HG03108 (cell line): Measurements from ENCODE around the gene MSI2.

Experiments used
- ATAC-seq: cut with Tn5 transposase; IDR thresholded peaks from one replicate; pipeline ENCODE4 v1.9.1; 2021; ENCODE audit warnings: moderate library complexity; ENCODE audit not compliant: unreplicated experiment

The MSI2 gene

DNA sequence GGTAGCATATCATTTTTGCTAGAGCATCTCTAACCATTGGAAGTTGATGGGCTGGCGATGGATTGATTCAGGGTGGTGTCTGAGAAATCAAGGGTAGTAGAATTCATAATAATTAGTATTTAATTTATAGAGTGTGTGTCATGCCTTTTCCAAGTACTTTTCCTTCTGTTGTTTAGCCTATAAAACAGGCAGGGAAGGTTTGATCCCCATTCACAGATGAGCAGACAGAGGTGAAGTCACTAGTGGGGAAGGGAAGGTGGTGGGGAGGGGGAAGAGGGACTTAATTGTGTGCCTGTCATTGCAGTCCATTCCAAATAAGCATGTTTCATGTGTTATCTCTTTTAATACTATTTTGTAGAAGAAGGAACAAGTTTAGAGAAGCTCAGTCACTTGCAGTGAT, 131.3 kb downstream of the MSI2 start:
- no peak for ATAC-seq

DNA sequence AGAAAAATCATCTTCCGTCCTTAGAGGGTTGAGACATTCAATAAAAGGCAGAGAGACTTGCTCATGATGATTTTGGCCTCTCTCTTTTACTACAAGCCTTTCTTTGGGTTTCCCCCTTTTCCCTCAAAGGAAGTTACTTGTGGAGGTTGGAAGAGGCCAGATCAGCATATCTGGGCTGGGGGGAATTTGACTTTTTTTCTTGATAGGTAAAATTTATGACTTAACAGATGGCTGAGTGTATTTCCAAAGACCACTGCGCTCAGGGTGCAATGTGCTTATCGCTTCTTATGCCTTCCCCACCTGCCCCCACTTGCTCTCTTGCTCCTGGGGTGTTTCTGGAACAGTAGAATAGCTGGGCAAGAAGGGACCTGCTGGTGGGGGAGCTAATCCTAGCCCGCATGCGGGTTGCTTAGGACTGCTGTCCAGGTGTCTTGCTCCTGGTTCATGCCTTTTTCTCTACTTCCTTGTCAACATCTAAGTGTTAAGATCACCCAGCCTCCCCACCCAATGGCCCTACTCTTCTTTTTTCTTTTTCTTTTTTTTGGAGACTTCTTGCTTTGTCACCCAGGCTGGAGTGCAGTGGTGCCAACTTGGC, 131.9 kb downstream of the MSI2 start:
- no peak for ATAC-seq

DNA sequence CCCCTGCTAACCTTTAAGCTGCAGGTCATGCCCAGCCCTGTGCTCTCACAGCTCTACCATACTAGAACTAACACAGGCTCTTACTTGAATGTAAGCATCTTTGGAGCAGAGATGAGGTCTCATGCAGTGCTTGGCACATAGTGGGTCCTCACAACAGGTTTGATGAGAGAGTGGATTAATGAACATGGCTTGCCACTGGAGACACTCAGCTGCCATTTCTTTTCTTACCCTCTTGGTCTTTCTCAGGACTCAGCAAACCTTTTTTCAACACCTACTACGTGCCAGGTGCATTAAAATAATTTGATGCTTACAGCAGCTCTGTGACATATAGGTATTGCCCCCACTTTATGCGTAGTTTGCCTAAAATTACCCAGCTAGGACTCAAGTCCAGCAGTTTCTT, 133.2 kb downstream of the MSI2 start:
- no peak for ATAC-seq

DNA sequence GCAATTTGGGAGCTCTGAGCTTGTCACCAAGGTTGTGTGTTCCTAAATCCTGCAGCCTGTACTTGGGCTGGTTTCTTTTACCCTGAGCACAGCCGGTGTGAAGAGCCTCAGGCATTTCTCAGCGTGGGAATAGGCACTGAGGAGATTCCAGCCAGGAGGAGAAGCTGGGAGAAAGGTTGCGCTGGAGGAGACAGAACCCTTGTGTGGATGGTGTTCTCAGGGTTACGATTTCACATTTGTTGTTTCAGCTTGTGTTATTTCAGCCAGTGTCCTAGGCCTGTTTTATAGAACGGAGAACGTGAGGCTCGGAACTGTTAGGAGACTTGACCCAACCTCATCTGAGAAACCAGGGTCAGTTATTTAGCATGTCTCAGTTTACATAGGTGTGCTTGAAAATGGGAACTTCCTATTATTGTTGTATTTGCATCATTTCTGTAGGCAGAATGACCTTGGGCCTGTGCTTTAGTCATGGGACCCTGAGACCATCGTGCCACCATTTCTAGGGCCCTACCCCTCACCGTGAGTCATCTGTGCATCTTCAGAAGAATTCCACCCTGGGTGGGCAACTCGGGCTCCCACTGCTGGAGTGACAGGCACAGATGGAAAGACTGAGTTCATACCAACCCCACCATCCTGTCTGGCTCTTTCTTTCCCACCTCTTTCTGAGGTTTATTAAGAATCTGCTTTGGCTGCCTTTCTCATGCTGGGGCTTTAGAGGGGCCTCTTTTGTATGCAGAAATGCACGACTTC, 134.9 kb downstream of the MSI2 start:
- ATAC-seq: no peak

DNA sequence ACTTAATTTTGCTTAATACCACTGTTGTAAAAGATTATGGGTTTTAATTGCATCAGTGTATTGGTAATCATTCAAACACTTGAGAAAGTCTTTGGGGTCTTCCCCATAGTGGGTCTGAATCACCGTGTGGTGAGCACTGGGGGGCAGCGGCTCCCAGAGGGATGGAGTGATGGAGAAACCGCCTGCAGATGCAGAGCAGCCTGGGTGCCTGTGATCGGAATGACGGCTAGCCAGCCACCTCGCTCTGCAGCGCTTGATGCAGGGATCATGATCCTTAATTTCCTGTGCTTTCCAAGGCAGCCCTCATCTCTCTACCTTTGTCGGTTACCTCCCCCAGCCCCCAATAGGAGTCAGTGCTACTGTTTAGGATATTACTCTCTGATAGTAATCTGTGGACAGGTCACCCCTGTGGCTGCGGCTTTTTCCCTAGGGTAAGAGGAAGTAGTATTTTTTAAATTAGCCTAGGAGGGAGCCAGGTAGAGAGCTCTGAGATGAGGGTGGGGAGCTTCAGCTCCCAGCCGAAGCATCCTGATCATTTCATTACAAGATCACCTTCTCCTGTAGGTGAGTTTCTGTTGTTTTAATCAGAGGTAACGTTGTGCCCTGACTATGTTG, 135.6 kb downstream of the MSI2 start:
- ATAC-seq: no peak

DNA sequence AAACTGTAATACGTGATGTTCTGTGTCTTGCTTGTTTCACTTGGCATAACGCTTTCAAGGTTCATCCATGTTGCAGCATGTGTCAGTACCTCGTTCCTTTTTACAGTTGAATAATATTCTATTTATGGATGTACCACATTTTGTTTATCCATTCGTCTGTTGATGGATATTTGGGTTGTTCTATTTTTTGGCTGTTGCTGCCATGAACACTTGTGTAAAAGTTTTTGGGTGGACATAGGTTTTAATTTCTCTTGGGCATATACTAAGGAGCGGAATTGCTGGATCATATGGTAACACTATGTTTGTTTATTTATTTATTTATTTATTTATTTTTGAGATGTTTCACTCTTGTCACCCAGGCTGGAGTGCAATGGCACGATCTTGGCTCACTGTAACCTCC, 137.0 kb downstream of the MSI2 start:
- no peak for ATAC-seq

DNA sequence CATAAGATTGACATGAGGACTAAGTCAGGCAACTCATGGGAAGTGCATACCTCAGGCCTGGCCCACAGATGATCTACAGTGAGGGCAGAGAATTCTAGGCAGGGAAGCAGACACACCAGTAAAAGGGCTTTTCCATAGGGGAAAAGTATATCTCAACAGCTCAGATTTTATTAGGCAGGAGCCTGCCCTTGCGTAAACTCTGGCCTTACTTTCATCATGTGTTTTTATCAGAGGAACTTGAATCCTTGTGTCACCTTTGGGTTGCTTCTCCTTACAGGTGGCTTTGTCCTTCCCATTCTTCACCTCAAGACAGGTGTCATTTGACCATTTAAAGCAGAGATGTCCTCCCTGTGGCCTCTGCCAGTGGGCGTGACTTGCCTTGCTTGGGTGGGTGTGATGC, 138.1 kb downstream of the MSI2 start:
- ATAC-seq: no peak

DNA sequence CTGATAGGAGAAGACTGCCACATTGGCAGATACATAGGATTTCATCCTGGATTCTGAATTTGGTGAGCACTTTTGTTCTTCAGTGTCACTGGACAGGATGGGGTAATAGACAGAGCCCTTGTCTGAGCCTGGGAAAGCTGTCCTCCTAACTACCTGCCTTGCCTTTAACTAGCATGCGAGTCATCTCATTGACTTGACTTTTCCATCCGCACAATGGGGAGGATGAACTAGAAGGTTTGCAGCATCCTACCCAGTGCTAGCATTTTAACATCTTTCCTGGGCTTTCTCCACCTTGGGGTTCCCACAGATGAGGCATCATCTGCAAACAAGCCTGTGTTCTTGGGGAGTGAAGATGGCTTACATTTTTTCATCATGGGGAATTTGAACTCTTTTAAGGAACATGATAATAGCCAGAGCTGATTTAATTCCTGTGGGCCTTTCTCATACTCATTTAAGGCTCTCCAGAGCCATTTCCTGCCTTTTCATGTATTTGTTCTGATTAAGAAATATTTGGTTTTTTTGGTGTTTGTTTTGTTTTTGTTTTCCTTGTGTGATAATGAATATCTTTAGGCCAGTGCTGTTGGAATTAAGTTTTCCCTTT, 139.5 kb downstream of the MSI2 start:
- ATAC-seq: no peak

DNA sequence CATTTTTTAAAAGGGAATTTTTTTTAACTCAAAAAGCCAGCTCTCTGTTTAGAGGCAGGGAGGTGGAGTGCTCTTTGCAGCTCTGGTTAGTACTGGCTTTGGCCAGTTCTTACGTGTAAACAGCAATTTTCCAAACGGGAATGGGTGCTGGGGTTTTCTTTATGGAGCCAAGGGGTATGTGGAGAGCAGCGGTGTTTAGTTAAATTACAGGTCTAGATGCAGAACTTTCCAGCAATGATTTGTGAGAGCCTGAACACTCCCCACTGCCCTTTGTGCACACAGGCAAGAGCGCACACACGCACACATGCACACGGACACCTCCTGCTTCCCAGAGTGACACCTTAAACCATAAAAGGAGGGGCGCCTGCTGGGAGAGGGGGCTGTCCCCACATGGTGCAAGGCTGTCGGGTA, 140.2 kb downstream of the MSI2 start:
- ATAC-seq: no peak

DNA sequence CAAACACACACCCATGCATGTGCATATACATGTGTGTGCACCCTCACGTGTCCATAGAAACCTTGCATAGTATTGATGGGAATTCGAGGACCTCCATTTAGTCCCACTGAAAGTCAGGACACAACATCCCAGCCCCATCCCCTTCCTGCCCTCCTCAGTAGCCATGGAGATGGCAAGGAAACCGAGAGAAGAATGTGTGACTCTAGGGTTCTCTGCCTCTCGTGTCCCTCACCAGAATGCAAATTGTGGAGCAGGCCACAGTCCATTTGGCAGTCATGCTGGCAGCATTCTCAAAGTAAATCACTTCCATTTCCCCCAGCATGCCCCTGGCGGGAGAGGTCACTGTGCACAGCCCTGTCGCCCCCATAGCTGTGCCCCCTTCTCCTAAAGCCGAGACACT, 141.1 kb downstream of the MSI2 start:
- ATAC-seq: no peak

DNA sequence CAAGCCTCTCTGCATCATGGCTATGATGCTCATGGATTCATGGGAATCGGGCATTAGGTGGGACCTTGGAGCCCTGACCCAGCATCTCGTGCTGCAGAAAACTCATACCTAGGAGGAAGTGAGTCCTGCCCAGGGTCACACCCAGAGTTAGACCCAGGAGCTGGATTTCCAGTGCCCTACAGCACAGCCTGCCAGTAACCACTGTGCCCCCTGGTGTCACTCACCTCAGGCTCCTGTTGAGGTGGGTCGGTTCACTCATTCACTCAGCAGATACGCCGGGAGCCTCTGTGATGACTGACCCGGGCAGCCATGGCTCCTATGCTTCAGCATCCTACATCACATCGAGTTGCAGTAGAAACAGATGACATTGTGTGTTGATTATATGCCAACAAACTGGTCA, 143.4 kb downstream of the MSI2 start:
- ATAC-seq: no peak

DNA sequence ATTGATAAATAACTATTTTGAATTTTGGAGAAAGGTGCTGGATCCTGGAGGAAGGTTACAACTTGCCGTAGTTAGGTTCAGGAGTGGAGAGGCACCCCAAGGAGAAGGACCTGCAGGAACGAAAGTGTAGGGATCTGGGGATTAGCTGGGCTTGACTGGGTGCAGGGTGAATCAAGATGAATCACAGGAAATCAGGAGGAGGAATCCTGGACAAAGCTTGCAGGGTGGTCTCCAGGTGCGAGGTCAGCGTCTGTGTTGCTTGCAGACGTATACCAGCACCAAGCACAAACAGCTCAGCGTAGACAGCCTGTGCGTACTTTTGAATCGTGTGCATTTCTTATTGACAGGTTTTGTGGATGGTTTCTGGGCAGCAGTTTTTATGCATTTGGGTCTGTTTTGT, 144.3 kb downstream of the MSI2 start:
- no peak for ATAC-seq

DNA sequence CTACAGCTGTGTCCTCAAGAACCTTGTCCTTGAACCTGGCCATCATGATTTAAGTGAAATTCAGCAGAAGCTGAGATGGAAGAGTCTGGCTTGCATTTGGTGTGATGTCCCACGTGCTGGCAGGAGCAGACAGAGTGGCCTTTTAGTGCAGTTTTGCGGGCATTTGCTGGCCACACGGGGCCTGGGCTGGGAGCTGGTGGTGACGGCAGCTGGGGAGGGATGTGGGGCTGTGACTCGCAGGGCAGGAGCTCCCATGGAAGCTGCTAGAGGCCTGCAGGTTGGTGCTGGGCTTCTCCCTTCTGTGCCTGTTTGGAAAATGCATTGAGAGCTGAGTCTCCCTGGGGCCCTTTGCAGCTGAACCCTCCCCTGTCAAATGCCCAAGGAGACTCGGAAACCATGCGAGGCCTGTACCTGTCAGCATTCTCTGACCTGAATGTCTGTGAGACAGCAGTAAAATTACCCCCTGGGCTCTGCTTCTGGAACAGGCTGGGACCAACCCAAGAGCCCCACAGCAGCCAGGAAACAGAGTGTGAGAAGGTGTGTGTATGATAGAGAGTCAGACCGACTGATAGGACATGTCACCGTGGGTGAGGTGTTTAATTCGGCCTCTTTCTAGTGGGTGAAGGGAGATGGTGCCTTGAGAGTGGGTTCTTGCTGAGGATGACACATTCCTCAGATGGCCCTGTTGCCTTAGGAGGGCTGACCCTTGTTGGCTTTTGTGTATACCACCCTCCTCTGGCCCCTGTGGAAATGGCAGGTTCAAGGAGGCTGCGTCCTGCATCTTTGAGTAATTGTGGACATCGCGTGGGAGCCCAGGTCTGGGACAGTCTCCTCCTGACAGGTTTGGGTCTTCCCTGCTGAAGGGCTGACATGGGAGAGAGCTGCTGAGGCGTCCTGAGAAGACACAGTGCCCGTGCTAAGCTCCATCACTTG, 145.5 kb downstream of the MSI2 start:
- no peak for ATAC-seq

DNA sequence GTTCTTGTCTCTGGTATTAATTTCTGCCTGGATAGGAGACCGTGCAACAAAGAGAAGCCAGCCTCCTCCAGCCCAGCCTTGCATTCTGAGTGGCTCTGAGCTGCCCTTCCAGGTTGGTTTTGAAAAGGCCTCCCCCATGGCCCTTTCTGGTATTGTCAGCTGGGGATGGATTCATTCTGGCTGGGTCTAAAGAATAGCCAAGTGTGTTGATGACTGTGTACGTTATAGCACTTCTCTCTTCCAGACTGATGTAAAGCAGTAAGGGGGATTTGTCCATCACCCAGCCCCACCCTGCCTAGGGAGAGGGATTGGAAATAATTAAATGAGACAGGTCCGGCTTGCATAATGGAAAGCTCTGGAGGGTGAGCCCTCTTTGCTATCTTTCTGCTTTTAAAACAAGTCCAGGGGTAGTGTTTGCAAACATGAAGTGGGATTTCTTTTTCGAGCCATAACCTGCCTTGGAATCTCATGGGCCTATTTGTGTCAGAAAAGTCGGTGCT, 146.4 kb downstream of the MSI2 start:
- no peak for ATAC-seq

DNA sequence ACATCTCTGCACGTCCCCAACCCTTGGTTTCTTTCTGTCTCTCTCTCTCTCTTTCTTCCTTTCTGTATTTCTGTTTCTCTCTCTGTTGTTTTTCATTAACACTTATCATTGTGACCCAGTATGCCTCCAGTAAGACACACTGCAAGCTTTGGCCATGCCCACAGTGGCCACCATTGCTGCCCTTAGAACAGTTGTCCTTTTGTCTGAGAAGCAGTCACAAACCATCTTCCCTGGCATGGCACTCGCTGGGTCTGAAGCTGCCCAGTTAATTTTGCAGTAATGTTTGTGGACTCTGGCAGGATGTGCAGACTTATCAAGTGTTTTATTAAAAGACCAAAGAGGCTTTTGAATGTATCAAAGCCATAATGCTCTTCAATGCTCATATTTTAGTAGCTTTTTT, 146.9 kb downstream of the MSI2 start:
- ATAC-seq: no peak

DNA sequence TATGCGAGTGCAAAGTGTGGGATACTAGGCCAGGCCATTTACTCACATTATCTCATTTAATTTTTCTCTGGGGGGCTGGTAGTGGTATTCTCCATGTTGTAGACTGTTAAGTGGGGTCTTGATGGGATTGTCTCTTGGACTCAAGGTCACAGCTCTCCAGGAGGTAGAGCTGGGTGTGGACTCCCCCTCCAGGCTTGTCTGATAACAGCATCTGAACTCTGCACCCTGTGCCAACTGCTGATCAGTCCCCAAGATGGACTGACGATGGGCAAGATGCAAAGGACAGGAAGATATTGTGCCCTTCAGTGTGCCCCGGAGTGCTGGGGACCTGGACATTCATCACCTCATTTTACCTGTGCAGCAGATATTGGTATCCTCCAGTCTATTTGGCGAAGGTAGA, 147.8 kb downstream of the MSI2 start:
- ATAC-seq: no peak

DNA sequence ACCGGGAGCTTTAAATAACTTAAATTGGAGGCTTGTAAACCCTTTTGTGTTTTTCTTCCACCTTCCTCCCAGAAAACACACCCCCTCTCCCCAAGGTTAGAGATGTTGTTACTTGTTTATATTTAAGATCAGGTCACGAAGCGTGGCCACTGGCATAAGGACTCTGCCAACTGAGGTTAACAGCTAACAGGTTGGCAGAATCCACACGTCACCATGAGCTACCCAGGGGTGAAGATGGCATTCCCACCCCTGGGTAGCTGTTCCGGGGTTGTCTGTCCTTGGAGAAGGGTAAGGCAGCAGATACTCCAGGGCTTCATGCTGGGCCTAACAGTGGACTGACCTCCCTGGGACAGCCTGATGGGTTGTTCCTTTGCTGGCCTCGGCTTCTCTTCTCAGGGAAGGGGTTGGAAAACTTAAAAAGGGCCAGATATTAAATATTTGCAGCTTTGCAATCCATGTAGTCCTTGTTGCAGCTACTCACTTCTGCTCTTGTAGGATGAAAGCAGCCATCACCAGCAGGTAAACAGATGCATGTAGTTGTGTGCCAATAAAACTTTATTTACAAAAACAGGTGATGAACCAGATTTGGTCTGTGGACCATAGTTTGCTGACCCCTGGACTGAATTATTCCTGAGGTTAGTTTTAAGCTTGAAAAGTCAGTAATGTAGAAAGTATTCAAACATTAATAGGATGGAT, 148.6 kb downstream of the MSI2 start:
- no peak for ATAC-seq

DNA sequence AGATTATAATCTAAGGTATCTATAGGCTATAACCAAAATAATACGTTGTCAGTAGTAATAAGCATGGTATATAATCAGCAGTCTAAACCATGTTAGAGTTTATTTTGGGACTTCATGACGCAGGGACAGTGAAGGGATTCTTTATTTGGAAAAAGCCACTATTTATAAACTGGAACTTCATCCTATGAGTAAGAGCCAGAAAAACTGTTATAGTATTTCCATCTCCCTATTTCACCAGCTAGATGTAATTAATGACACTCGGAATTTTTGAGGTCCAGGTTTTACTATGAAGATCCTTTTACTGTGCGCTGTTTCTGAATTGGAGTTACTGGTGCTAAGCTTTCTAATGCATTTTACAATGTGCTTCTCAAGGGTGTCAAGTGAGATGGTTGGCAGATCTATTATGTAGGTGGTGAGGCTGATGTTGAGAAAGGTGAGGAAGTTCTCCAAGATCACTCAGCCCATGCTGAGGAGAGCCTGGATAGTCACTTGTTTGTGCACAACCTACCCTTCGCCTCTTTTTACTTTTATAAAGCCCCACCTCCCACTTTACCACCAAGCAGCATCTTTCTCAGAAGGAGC, 149.3 kb downstream of the MSI2 start:
- no peak for ATAC-seq

DNA sequence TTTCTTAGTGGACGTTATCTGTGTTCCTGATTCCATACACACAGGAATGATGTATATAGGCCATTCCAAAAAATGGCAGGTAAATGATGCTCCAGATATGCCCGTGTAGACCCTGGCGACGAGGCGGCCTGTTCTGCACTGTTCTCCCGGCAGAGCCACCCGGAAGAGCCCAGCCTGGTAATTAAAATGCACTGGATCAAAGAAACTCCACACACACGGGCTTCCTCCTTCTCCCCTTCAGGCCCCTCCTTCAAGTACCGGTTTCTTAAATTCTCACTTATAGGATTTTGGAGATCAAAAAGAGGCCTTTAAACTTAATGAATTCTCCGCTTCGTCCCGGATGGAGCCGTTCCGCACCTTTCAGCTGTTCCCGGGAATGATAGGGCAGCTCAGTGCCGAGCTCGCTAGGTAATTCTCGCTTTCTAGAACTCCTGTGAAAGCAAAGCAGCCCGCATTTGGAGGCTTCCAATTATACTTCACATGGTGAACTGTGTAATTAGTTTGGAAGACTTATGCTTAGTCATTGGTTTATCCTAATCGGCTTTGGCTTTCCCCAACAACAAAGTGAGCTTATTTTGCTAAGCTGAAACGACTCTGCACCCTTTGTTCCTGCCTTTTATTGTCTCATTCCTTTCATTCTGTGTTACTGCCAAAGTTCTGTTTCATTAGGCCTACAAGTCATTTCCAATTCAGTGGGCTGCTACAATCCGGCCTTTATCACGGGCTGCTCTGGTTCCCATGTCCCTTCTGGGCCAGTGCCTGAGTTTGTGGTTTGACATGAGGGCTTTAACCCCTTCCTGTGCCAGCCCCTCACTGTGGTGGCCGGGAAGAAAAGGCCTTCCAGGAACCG, 150.0 kb downstream of the MSI2 start:
- no peak for ATAC-seq
